SK-N-SH (cell line): ENCODE data around the gene TMPRSS5. TPM values are rescaled to one million over a fixed set of nuclear protein-coding genes. Genes with fewer than 3 reads are reported as not detected.

ENCODE experiments used
- CTCF ChIA-PET: fragments of 300-600, 350-600 bp; formaldehyde crosslinking; extraction: SDS; loops from one replicate; lab custom pipeline; 2021; lab: Yijun Ruan, JAX
- POLR2A ChIA-PET: fragments of 350-600 bp; sonication (Branson Sonifier 250); formaldehyde crosslinking; extraction: SDS; loops from one replicate; lab custom pipeline; 2020; ENCODE audit warnings: antibody characterized with exemption, inconsistent platforms; lab: Yijun Ruan, JAX
- DNase-seq: peaks from one replicate; pipeline ENCODE4 v3.0.0; 2012
- H2AFZ ChIP-seq: fragments of 200-600 bp; sonication (generic); 2 replicates; pipeline ENCODE4 v1.8.1; 2016; ENCODE audit warnings: antibody characterized with exemption, mild to moderate bottlenecking, low read depth
- H3F3A ChIP-seq: fragments of 200-600 bp; sonication (generic); replicated peaks from 2 replicates; pipeline ENCODE3; 2016; ENCODE audit warnings: antibody characterized with exemption, mild to moderate bottlenecking; ENCODE audit not compliant: insufficient read depth
- H3K27ac ChIP-seq, 2 experiments: fragments of 200-500 bp in 1 of 2; fragments of 200-600 bp in 1 of 2; sonication (Bioruptor generic) in 1 of 2; sonication (generic), shearing (Covaris generic) in 1 of 2; 2 replicates each; pipeline versions ENCODE4 v1.5.1 to v1.6.1; 2014 to 2016; ENCODE audit warnings: low read depth in 2 of 2, inconsistent platforms in 1 of 2, low read length in 1 of 2, mild to moderate bottlenecking in 1 of 2, mixed read lengths in 1 of 2
- H3K27me3 ChIP-seq: fragments of 200-600 bp; sonication (generic), shearing (Covaris generic); 2 replicates; pipeline ENCODE4 v1.6.1; 2016; ENCODE audit warnings: mixed run types; ENCODE audit not compliant: insufficient read depth
- H3K36me3 ChIP-seq, 2 experiments: fragments of 200-500 bp in 1 of 2; fragments of 200-600 bp in 1 of 2; sonication (Bioruptor generic) in 1 of 2; sonication (generic) in 1 of 2; replicated peaks in 1 of 2; 2 replicates each; pipeline versions ENCODE3 to v1.5.1; 2014 to 2016; ENCODE audit warnings: low read length in 1 of 2, mild to moderate bottlenecking in 1 of 2; ENCODE audit not compliant: insufficient read depth in 2 of 2, control insufficient read depth in 1 of 2
- H3K4me1 ChIP-seq, 2 experiments: fragments of 200-500 bp in 1 of 2; fragments of 200-600 bp in 1 of 2; sonication (Bioruptor generic) in 1 of 2; sonication (generic), shearing (Covaris generic) in 1 of 2; 2 replicates each; pipeline versions ENCODE4 v1.5.1 to v1.6.1; 2014 to 2016; ENCODE audit warnings: low read depth in 1 of 2, low read length in 1 of 2, mixed run types in 1 of 2; ENCODE audit not compliant: insufficient read depth in 2 of 2, control insufficient read depth in 1 of 2
- H3K4me2 ChIP-seq: fragments of 200-600 bp; sonication (generic), shearing (Covaris generic); 2 replicates; pipeline ENCODE4 v1.6.1; 2017; ENCODE audit warnings: mixed run types
- H3K4me3 ChIP-seq, 2 experiments: fragments of 200-500 bp in 1 of 2; fragments of 200-600 bp in 1 of 2; sonication (Bioruptor generic) in 1 of 2; sonication (generic), shearing (Covaris generic) in 1 of 2; 2 replicates each; pipeline versions ENCODE4 v1.5.1 to v1.8.1; 2014 to 2016; ENCODE audit warnings: low read depth in 2 of 2, inconsistent platforms in 1 of 2, low read length in 1 of 2, mild to moderate bottlenecking in 1 of 2, mixed read lengths in 1 of 2, moderate library complexity in 1 of 2
- H3K79me2 ChIP-seq: fragments of 200-600 bp; sonication (generic); 2 replicates; pipeline ENCODE4 v1.8.1; 2017; ENCODE audit warnings: mild to moderate bottlenecking; ENCODE audit not compliant: insufficient read depth
- H3K9ac ChIP-seq: fragments of 200-600 bp; sonication (generic); 2 replicates; pipeline ENCODE4 v1.6.1; 2017; ENCODE audit warnings: mixed run types
- H3K9me2 ChIP-seq: fragments of 200-600 bp; sonication (generic); 2 replicates; pipeline ENCODE4 v1.6.1; 2017; ENCODE audit warnings: mixed run types
- H3K9me3 ChIP-seq: fragments of 200-600 bp; sonication (generic); 2 replicates; pipeline ENCODE4 v1.6.1; 2017; ENCODE audit warnings: mixed run types, mild to moderate bottlenecking, moderate library complexity
- H4K20me1 ChIP-seq: fragments of 200-600 bp; sonication (generic); 2 replicates; pipeline ENCODE4 v1.6.1; 2017; ENCODE audit warnings: mild to moderate bottlenecking, mixed run types; ENCODE audit not compliant: insufficient read depth
- CHD2 ChIP-seq: fragments of 150-350 bp; IDR thresholded peaks from 2 replicates; pipeline ENCODE4 v1.6.1; 2018; ENCODE audit warnings: low read length; ENCODE audit not compliant: partially characterized antibody
- CTCF ChIP-seq: fragments of 200-600 bp; sonication (generic); IDR thresholded peaks from 2 replicates; pipeline ENCODE4 v1.6.1; 2017; ENCODE audit warnings: antibody characterized with exemption, mild to moderate bottlenecking, moderate library complexity
- FOXM1 ChIP-seq: IDR thresholded peaks from 2 replicates; pipeline ENCODE4 v1.4.0; 2012; ENCODE audit warnings: low read depth, mild to moderate bottlenecking
- JUND ChIP-seq: IDR thresholded peaks from 2 replicates; pipeline ENCODE4 v1.4.0; 2012
- MAX ChIP-seq: IDR thresholded peaks from 2 replicates; pipeline ENCODE4 v1.4.0; 2012; ENCODE audit warnings: low read depth
- MXI1 ChIP-seq: IDR thresholded peaks from 2 replicates; pipeline ENCODE4 v1.6.1; 2012; ENCODE audit warnings: mild to moderate bottlenecking, low read depth, low read length, improper control_type of control experiment
- NRF1 ChIP-seq: IDR thresholded peaks from 2 replicates; pipeline ENCODE4 v1.6.1; 2012; ENCODE audit warnings: low read depth, mild to moderate bottlenecking, low read length
- PBX3 ChIP-seq: IDR thresholded peaks from 2 replicates; pipeline ENCODE4; 2012
- POLR2AphosphoS5 ChIP-seq: IDR thresholded peaks from 2 replicates; pipeline ENCODE4 v1.6.1; 2012; ENCODE audit warnings: low read depth, low read length
- RAD21 ChIP-seq: IDR thresholded peaks from 2 replicates; pipeline ENCODE4 v1.6.1; 2012; ENCODE audit warnings: mild to moderate bottlenecking, low read length
- RCOR1 ChIP-seq: fragments of 150-350 bp; IDR thresholded peaks from 2 replicates; pipeline ENCODE4 v1.6.1; 2017; ENCODE audit warnings: antibody characterized with exemption, low read length
- SMC3 ChIP-seq: IDR thresholded peaks from 2 replicates; pipeline ENCODE4 v1.6.1; 2012; ENCODE audit warnings: low read depth, low read length, improper control_type of control experiment
- USF2 ChIP-seq: fragments of 150-350 bp; IDR thresholded peaks from 2 replicates; pipeline ENCODE4 v1.6.1; 2017; ENCODE audit warnings: antibody characterized with exemption, low read length, low read depth, borderline replicate concordance
- YY1 ChIP-seq: IDR thresholded peaks from 2 replicates; pipeline ENCODE4 v1.4.0; 2012; ENCODE audit warnings: low read depth, mild to moderate bottlenecking
- WGBS: methylation state at CpG from one replicate; pipeline ENCODE4 v1.1.6; 2017; ENCODE audit warnings: low lambda C conversion rate; 5-methylcytosine and 5-hydroxymethylcytosine counted together
- polyA plus RNA-seq, 3 experiments: library from polyadenylated mRNA; depleted of rRNA; stranded (reverse); fragments of >200 nt; gene quantifications; 2 replicates each; pipeline ENCODE4 v1.2.3, GENCODE V29; 2012
- TF ChIP-seq, protein P1 (sequence below): IDR thresholded peaks from 2 replicates; pipeline ENCODE4 v1.4.0; 2012; ENCODE audit warnings: low read depth, borderline replicate concordance
- TF ChIP-seq, protein P2 (sequence below): fragments of 150-350 bp; IDR thresholded peaks from 2 replicates; pipeline ENCODE4 v1.6.1; 2016; ENCODE audit warnings: mild to moderate bottlenecking, low read depth, low read length
- TF ChIP-seq, protein P3 (sequence below): IDR thresholded peaks from 2 replicates; pipeline ENCODE4 v1.6.1; 2012; ENCODE audit warnings: mild to moderate bottlenecking, low read depth, low read length, moderate library complexity

Gene TMPRSS5
- polyA plus RNA-seq, 1 of the 3 experiments (the other 2 are of a cell fraction), result 0.28 TPM

DNA sequence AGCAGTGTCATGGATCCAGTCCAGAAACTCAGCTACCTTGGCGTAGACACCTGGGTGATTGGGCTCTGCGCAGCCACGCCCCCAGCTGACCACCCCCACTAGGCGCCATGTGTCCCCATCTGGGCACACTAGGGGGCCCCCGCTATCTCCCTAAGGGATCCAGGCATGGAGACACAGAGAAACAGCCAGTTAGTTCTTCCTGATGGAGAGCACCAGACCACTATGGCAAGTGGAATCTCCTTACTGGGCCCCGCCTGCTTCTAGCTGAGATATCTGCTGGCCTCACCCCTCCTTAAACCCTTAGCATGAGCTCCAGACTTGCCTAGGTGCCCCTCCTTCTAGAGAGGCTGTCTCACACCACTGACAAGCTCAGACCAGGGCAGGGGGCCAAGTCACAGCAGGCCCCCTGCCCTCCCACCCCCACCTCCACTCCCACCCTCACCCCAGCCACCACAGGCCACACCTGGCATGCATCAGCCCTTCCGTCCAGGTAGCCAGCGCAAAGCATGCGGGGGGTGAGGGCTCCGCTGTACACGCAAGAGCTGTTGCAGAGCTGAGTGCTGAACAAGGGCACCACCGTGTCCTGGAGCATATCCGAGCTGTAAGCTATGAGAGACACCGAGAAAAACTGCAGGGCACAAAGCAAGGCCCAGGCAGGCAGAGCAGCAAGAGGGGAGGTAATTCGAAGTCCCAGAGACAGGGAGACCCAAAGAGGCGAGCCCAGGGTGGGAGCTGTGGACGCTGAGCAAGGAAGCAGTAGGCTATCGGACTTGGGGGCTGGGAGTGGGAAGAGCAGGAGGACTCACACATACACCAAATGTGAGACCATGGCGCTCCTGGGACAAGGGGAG is 16.1 kb downstream of the TMPRSS5 start (continued):
- TF ChIP-seq, protein P1, sequence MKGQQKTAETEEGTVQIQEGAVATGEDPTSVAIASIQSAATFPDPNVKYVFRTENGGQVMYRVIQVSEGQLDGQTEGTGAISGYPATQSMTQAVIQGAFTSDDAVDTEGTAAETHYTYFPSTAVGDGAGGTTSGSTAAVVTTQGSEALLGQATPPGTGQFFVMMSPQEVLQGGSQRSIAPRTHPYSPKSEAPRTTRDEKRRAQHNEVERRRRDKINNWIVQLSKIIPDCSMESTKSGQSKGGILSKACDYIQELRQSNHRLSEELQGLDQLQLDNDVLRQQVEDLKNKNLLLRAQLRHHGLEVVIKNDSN, result no peak
- no peak for TF ChIP-seq POLR2AphosphoS5

GRCh38 chr11:113685654-113686359 is 20.3 kb downstream of the TMPRSS5 start:
- no peaks in the 10 kb centered on the region for H3K9me3 ChIP-seq
- DNase-seq, result no peak
- no peak overlapping the region for H3K27ac ChIP-seq
- ChIA-PET CTCF (interaction anchor here (0.6 to 2.6 kb wide), 2 partner anchors 132 to 211 kb away, joined by 3 to 7 read pairs; no protein-coding TSS in a partner anchor), POLR2A (no interaction called here)
- no peaks in the 10 kb centered on the region for H3K36me3 ChIP-seq
- no peaks in the 10 kb centered on the region for H3K9me2 ChIP-seq
- H4K20me1 ChIP-seq, result no peaks in the 10 kb centered on the region
- H3K4me3 ChIP-seq, result no peak overlapping the region
- no peak overlapping the region for H3K4me2 ChIP-seq
- no peaks in the 10 kb centered on the region for H3K27me3 ChIP-seq
- 40% methylated on average over 2 of the region's 2 CpGs for WGBS
- H2AFZ ChIP-seq, result no peak overlapping the region
- TF ChIP-seq RCOR1 (no peak), USF2 (no peak), MXI1 (no peak), JUND (no peak), MAX (no peak), YY1 (no peak), POLR2AphosphoS5 (no peak), CTCF (no peak), SMC3 (no peak), NRF1 (no peak), RAD21 (no peak), FOXM1 (no peak), CHD2 (no peak), PBX3 (no peak)
- TF ChIP-seq, protein P2, sequence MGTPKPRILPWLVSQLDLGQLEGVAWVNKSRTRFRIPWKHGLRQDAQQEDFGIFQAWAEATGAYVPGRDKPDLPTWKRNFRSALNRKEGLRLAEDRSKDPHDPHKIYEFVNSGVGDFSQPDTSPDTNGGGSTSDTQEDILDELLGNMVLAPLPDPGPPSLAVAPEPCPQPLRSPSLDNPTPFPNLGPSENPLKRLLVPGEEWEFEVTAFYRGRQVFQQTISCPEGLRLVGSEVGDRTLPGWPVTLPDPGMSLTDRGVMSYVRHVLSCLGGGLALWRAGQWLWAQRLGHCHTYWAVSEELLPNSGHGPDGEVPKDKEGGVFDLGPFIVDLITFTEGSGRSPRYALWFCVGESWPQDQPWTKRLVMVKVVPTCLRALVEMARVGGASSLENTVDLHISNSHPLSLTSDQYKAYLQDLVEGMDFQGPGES, result no peak
- TF ChIP-seq, protein P3, sequence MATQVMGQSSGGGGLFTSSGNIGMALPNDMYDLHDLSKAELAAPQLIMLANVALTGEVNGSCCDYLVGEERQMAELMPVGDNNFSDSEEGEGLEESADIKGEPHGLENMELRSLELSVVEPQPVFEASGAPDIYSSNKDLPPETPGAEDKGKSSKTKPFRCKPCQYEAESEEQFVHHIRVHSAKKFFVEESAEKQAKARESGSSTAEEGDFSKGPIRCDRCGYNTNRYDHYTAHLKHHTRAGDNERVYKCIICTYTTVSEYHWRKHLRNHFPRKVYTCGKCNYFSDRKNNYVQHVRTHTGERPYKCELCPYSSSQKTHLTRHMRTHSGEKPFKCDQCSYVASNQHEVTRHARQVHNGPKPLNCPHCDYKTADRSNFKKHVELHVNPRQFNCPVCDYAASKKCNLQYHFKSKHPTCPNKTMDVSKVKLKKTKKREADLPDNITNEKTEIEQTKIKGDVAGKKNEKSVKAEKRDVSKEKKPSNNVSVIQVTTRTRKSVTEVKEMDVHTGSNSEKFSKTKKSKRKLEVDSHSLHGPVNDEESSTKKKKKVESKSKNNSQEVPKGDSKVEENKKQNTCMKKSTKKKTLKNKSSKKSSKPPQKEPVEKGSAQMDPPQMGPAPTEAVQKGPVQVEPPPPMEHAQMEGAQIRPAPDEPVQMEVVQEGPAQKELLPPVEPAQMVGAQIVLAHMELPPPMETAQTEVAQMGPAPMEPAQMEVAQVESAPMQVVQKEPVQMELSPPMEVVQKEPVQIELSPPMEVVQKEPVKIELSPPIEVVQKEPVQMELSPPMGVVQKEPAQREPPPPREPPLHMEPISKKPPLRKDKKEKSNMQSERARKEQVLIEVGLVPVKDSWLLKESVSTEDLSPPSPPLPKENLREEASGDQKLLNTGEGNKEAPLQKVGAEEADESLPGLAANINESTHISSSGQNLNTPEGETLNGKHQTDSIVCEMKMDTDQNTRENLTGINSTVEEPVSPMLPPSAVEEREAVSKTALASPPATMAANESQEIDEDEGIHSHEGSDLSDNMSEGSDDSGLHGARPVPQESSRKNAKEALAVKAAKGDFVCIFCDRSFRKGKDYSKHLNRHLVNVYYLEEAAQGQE, result no peak
- no peaks in the 10 kb centered on the region for H3F3A ChIP-seq
- no peaks in the 10 kb centered on the region for H3K79me2 ChIP-seq
- H3K4me1 ChIP-seq, result peaks cover 0 to 19% of the 10 kb centered on the region in 2 experiments; a peak in 1 of 4 replicates
- no peak overlapping the region for H3K9ac ChIP-seq
